Measurements from ENCODE around the gene TCEA2. TPM values are rescaled to one million over a fixed set of nuclear protein-coding genes. Genes with fewer than 3 reads are reported as not detected.
"Not testable (repeated sequence)": the region's sequence is repeated elsewhere in the genome, so short reads cannot be mapped to it uniquely, and the experiment has no call there.

TCEA2 gene
- total and polyA plus RNA-seq, 9 of the 15 experiments (the other 6 are each of a cell fraction or from before 2014, with no cell fraction given): 1.4 to 28.7 (median 5.4) TPM

DNA sequence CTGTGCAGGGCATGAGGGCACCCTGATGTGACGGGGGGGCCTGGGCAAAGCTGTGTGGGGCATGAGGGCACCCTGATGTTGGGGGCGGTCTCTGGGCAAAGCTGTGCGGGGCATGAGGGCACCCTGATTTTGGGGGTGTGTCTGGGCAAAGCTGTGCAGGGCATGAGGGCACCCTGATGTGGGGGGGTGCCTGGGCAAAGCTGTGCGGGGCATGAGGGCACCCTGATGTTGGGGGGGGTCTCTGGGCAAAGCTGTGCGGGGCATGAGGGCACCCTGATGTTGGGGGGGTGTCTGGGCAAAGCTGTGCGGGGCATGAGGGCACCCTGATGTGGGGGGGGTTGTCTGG, 54.4 kb downstream of the TCEA2 start:
- peaks cover 12% of the 10 kb centered on the region; the same call in 1 of the 2 replicates for H4K20me1 ChIP-seq (replicated peaks; ENCODE audit: control insufficient read depth, insufficient read depth, low read length)
- TF ChIP-seq HNRNPL (IDR thresholded peaks at IDR 0.05; ENCODE audit: low read depth, low read length): peak; percentile 15; the same call in 1 of the 2 replicates
- in situ Hi-C loops (cut with MboI); CTCF ChIA-PET (ENCODE audit: low intra/inter-chr PET ratio); BruUV-seq (replicated peaks); POLR2A ChIA-PET; H2AFZ ChIP-seq (ENCODE audit: low read depth, low read length); H3K9ac ChIP-seq (ENCODE audit: insufficient read depth in 1 of 2, low read depth in 2 of 2, low read length in 2 of 2); ATAC-seq; FAIRE-seq; H3K9me1 ChIP-seq (ENCODE audit: control insufficient read depth, insufficient read depth, low read length); intact Hi-C loops (cut with micrococcal nuclease); H3K9me3 ChIP-seq (replicated peaks; ENCODE audit: control insufficient read depth, insufficient read depth, low read depth, low read length); H3K4me2 ChIP-seq (ENCODE audit: insufficient read depth, low read length); DNase-seq (ENCODE audit: extremely low read depth in 1 of 4, low spot score in 3 of 4); H3K4me3 ChIP-seq; H3K36me3 ChIP-seq (ENCODE audit: control insufficient read depth, insufficient read depth, low read length); H3K27ac ChIP-seq (ENCODE audit: extremely low read depth, low read depth, low read length); H3K79me2 ChIP-seq (ENCODE audit: control insufficient read depth, insufficient read depth, low read length): not testable (repeated sequence)
- WGBS (ENCODE audit: insufficient coverage, low coverage, missing lambda C conversion rate): 0% methylated on average over 2 of the region's 6 CpGs
- H3K27me3 ChIP-seq (ENCODE audit: control insufficient read depth in 2 of 2, insufficient read depth in 2 of 2, low read length in 2 of 2): peaks cover 14 to 48% of the 10 kb centered on the region in 2 experiments; a peak in 4 of 5 replicates
- peaks cover 3 to 22% of the 10 kb centered on the region in 2 experiments; a peak in 2 of 5 replicates for H3K4me1 ChIP-seq (replicated peaks in 1 of 2; ENCODE audit: control insufficient read depth in 2 of 2, insufficient read depth in 2 of 2, low read length in 2 of 2)

DNA sequence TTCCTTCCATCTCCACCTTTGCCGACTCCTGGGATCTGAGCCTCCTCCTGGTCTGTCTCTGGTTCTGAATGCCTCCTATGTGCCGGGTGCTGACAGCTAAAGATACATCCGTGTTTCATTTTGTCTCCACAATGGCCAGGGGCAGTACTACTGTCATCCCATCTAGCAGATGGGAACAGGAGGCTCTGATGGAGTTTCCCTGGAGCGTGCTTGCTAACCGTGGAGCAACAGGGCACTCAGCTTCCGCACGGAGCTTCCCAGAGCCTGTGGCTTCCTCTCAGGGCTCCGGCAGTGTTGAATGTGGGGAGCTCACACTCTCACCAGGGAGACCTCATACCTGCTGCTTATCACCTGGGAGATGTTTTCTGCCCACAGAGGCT, 56.3 kb downstream of the TCEA2 start:
- H3K27me3 ChIP-seq (ENCODE audit: control insufficient read depth in 2 of 2, insufficient read depth in 2 of 2, low read length in 2 of 2): peaks cover under 1 to 33% of the 10 kb centered on the region in 2 experiments; a peak in 4 of 5 replicates
- WGBS (ENCODE audit: insufficient coverage, low coverage, missing lambda C conversion rate): 59% methylated on average over 7 of the region's 8 CpGs
- no peaks in the 10 kb centered on the region for H3K79me2 ChIP-seq (ENCODE audit: control insufficient read depth, insufficient read depth, low read length)
- H4K20me1 ChIP-seq (replicated peaks; ENCODE audit: control insufficient read depth, insufficient read depth, low read length): peaks cover 12% of the 10 kb centered on the region; the same call in 1 of the 2 replicates
- no peak overlapping the region for H3K9ac ChIP-seq (ENCODE audit: insufficient read depth in 1 of 2, low read depth in 2 of 2, low read length in 2 of 2)
- ATAC-seq (no peak), DNase-seq (ENCODE audit: extremely low read depth in 1 of 4, low spot score in 3 of 4) (no peak), FAIRE-seq (no peak)
- no peaks in the 10 kb centered on the region for H3K9me3 ChIP-seq (replicated peaks; ENCODE audit: control insufficient read depth, insufficient read depth, low read depth, low read length)
- H3K27ac ChIP-seq (ENCODE audit: extremely low read depth, low read depth, low read length): no peak overlapping the region
- in situ Hi-C loops (cut with MboI) (no loop called here), intact Hi-C loops (cut with micrococcal nuclease) (no loop called here)
- no peaks in the 10 kb centered on the region for H3K36me3 ChIP-seq (ENCODE audit: control insufficient read depth, insufficient read depth, low read length)
- peaks cover 3 to 22% of the 10 kb centered on the region in 2 experiments; a peak in 2 of 5 replicates for H3K4me1 ChIP-seq (replicated peaks in 1 of 2; ENCODE audit: control insufficient read depth in 2 of 2, insufficient read depth in 2 of 2, low read length in 2 of 2)
- no peak overlapping the region for H3K4me3 ChIP-seq
- no peak for TF ChIP-seq CBFA2T2 (conservative IDR thresholded peaks at IDR 0.05)
- no peak for TF ChIP-seq ZNF444 (CRISPR knock-in tag; IDR thresholded peaks at IDR 0.05)
- TF ChIP-seq ZNF121 (CRISPR knock-in tag; conservative IDR thresholded peaks at IDR 0.05): no peak
- TF ChIP-seq ZNF184 (CRISPR knock-in tag; IDR thresholded peaks at IDR 0.05): no peak
- no peak for TF ChIP-seq ETV1 (tag; conservative IDR thresholded peaks at IDR 0.05; ENCODE audit: low read depth)
- H3K9me1 ChIP-seq (ENCODE audit: control insufficient read depth, insufficient read depth, low read length): no peaks in the 10 kb centered on the region
- no TSS peak for BruUV-seq (replicated peaks)
- no peak overlapping the region for H2AFZ ChIP-seq (ENCODE audit: low read depth, low read length)
- CTCF ChIA-PET (ENCODE audit: low intra/inter-chr PET ratio): interaction anchor here (1.7 to 2.3 kb wide), 2 partner anchors 36 to 80 kb away, joined by 14 to 16 read pairs; partner anchors contain the start of gene LKAAEAR1
- POLR2A ChIA-PET: no interaction called here
- no peak overlapping the region for H3K4me2 ChIP-seq (ENCODE audit: insufficient read depth, low read length)
